ENCODE measurements around the gene MACROD2.

MACROD2 gene

GRCh38 chr20:15380770-15381169, 1385.5 kb downstream of the MACROD2 start:
- no peak for DNase-seq
- in situ Hi-C loops (cut with HindIII; ENCODE audit: low pct_ligation_motif_present, low pct_unique_long_range_greater_than_20kb, low sequenced_read_pairs) = no loop called here

- in situ Hi-C loops (cut with HindIII; ENCODE audit: low pct_ligation_motif_present, low pct_unique_long_range_greater_than_20kb, low sequenced_read_pairs) = no loop called here
- DNase-seq = no peak
Observed at GRCh38 chr20:15387228-15387627, 1391.9 kb downstream of the MACROD2 start.

- in situ Hi-C loops (cut with HindIII; ENCODE audit: low pct_ligation_motif_present, low pct_unique_long_range_greater_than_20kb, low sequenced_read_pairs) = no loop called here
- DNase-seq = no peak
Observed at GRCh38 chr20:15395457-15395856, 1400.1 kb downstream of the MACROD2 start.

GRCh38 chr20:15396026-15396425, 1400.7 kb downstream of the MACROD2 start:
- DNase-seq = no peak
- in situ Hi-C loops (cut with HindIII; ENCODE audit: low pct_ligation_motif_present, low pct_unique_long_range_greater_than_20kb, low sequenced_read_pairs) = no loop called here

- DNase-seq = no peak
- in situ Hi-C loops (cut with HindIII; ENCODE audit: low pct_ligation_motif_present, low pct_unique_long_range_greater_than_20kb, low sequenced_read_pairs) = no loop called here
Observed at GRCh38 chr20:15396900-15397299, 1401.6 kb downstream of the MACROD2 start.

- no peak for DNase-seq
- in situ Hi-C loops (cut with HindIII; ENCODE audit: low pct_ligation_motif_present, low pct_unique_long_range_greater_than_20kb, low sequenced_read_pairs) = no loop called here
Observed at GRCh38 chr20:15399781-15400180, 1404.5 kb downstream of the MACROD2 start.

- in situ Hi-C loops (cut with HindIII; ENCODE audit: low pct_ligation_motif_present, low pct_unique_long_range_greater_than_20kb, low sequenced_read_pairs) = no loop called here
- no peak for DNase-seq
Observed at GRCh38 chr20:15406072-15406471, 1410.8 kb downstream of the MACROD2 start.

- no peak for DNase-seq
Observed at GRCh38 chr20:15411781-15412180, 1416.5 kb downstream of the MACROD2 start.

GRCh38 chr20:15415908-15416307, 1420.6 kb downstream of the MACROD2 start:
- no peak for DNase-seq
- in situ Hi-C loops (cut with HindIII; ENCODE audit: low pct_ligation_motif_present, low pct_unique_long_range_greater_than_20kb, low sequenced_read_pairs) = no loop called here

More at GRCh38 chr20:15411781-15412180, 1416.5 kb downstream of the MACROD2 start:
- in situ Hi-C loops (cut with HindIII; ENCODE audit: low pct_ligation_motif_present, low pct_unique_long_range_greater_than_20kb, low sequenced_read_pairs) = no loop called here

GRCh38 chr20:15419856-15420255, 1424.5 kb downstream of the MACROD2 start:
- in situ Hi-C loops (cut with HindIII; ENCODE audit: low pct_ligation_motif_present, low pct_unique_long_range_greater_than_20kb, low sequenced_read_pairs) = no loop called here
- no peak for DNase-seq

GRCh38 chr20:15422966-15423365, 1427.7 kb downstream of the MACROD2 start:
- in situ Hi-C loops (cut with HindIII; ENCODE audit: low pct_ligation_motif_present, low pct_unique_long_range_greater_than_20kb, low sequenced_read_pairs) = no loop called here
- no peak for DNase-seq

- in situ Hi-C loops (cut with HindIII; ENCODE audit: low pct_ligation_motif_present, low pct_unique_long_range_greater_than_20kb, low sequenced_read_pairs) = no loop called here
- DNase-seq = no peak
Observed at GRCh38 chr20:15439551-15439950, 1444.2 kb downstream of the MACROD2 start.

- no peak for DNase-seq
- in situ Hi-C loops (cut with HindIII; ENCODE audit: low pct_ligation_motif_present, low pct_unique_long_range_greater_than_20kb, low sequenced_read_pairs) = no loop called here
Observed at GRCh38 chr20:15440049-15440820, 1444.9 kb downstream of the MACROD2 start.

GRCh38 chr20:15445056-15445840, 1449.9 kb downstream of the MACROD2 start:
- no peak for DNase-seq
- in situ Hi-C loops (cut with HindIII; ENCODE audit: low pct_ligation_motif_present, low pct_unique_long_range_greater_than_20kb, low sequenced_read_pairs) = no loop called here

- DNase-seq = no peak
- in situ Hi-C loops (cut with HindIII; ENCODE audit: low pct_ligation_motif_present, low pct_unique_long_range_greater_than_20kb, low sequenced_read_pairs) = no loop called here
Observed at GRCh38 chr20:15446373-15446772, 1451.1 kb downstream of the MACROD2 start.

- DNase-seq = no peak
- in situ Hi-C loops (cut with HindIII; ENCODE audit: low pct_ligation_motif_present, low pct_unique_long_range_greater_than_20kb, low sequenced_read_pairs) = no loop called here
Observed at GRCh38 chr20:15447549-15447948, 1452.2 kb downstream of the MACROD2 start.

GRCh38 chr20:15449061-15449460, 1453.7 kb downstream of the MACROD2 start:
- in situ Hi-C loops (cut with HindIII; ENCODE audit: low pct_ligation_motif_present, low pct_unique_long_range_greater_than_20kb, low sequenced_read_pairs) = no loop called here
- no peak for DNase-seq

- no peak for DNase-seq
- in situ Hi-C loops (cut with HindIII; ENCODE audit: low pct_ligation_motif_present, low pct_unique_long_range_greater_than_20kb, low sequenced_read_pairs) = no loop called here
Observed at GRCh38 chr20:15451241-15451640, 1455.9 kb downstream of the MACROD2 start.

- DNase-seq = no peak
- in situ Hi-C loops (cut with HindIII; ENCODE audit: low pct_ligation_motif_present, low pct_unique_long_range_greater_than_20kb, low sequenced_read_pairs) = no loop called here
Observed at GRCh38 chr20:15455279-15455678, 1460.0 kb downstream of the MACROD2 start.

- in situ Hi-C loops (cut with HindIII; ENCODE audit: low pct_ligation_motif_present, low pct_unique_long_range_greater_than_20kb, low sequenced_read_pairs) = no loop called here
- DNase-seq = no peak
Observed at GRCh38 chr20:15461938-15462337, 1466.6 kb downstream of the MACROD2 start.

Data from ACHN (cell line).